A549 (cell line): ENCODE data around the gene BCL3. TPM values are rescaled to one million over a fixed set of nuclear protein-coding genes. Genes with fewer than 3 reads are reported as not detected.

ENCODE experiments used
- ATAC-seq, 2 experiments: fragments of 200-7000 bp in 1 of 2; fragments of >200 bp in 1 of 2; cut with Nextera tagmentation in 1 of 2; cut with Tn5 transposase in 1 of 2; 3 replicates each; pipeline versions ENCODE4 v1.8.0 to v1.9.1; 2018 to 2020; ENCODE audit warnings: mild to moderate bottlenecking in 1 of 2, moderate library complexity in 1 of 2
- CTCF ChIA-PET: fragments of 300-600 bp; sonication (Branson Sonifier 250); formaldehyde crosslinking; extraction: SDS; loops from one replicate; lab custom pipeline; 2021; ENCODE audit warnings: antibody characterized with exemption, inconsistent platforms; lab: Yijun Ruan, JAX
- POLR2A ChIA-PET: fragments of 350-600 bp; formaldehyde crosslinking; extraction: SDS; loops from one replicate; lab custom pipeline; 2021; ENCODE audit warnings: antibody characterized with exemption, inconsistent platforms; lab: Yijun Ruan, JAX
- DNase-seq, 2 experiments: peaks; one replicate each; pipeline versions ENCODE4 v3.0.0 to v3.0.0-alpha.2; 2011 to 2016; ENCODE audit warnings: low read depth in 1 of 2, low spot score in 1 of 2
- FAIRE-seq: peaks from 2 replicates; lab custom pipeline; 2011; peaks lifted over from hg19 to GRCh38; lab: Jason Lieb, UNC
- H3K27ac ChIP-seq, 2 experiments: fragments of >200 bp; sonication (Bioruptor Twin); formaldehyde crosslinking; 3 replicates each; pipeline ENCODE4 v1.5.1; 2016 to 2017
- H3K4me1 ChIP-seq: fragments of >200 bp; sonication (Bioruptor Twin); formaldehyde crosslinking; 3 replicates; pipeline ENCODE4 v1.6.1; 2016
- H3K4me2 ChIP-seq: fragments of >200 bp; sonication (Bioruptor Twin); formaldehyde crosslinking; 3 replicates; pipeline ENCODE4 v1.6.1; 2016
- H3K4me3 ChIP-seq: fragments of >200 bp; sonication (Bioruptor Twin); formaldehyde crosslinking; 3 replicates; pipeline ENCODE4 v1.5.1; 2016
- H3K9me3 ChIP-seq: fragments of >200 bp; sonication (Bioruptor Twin); formaldehyde crosslinking; 3 replicates; pipeline ENCODE4 v1.6.1; 2016
- ATOH8 ChIP-seq: fragments of 250-450 bp; sonication (Bioruptor Pico); IDR thresholded peaks from 2 replicates; pipeline ENCODE4 v1.5.0; 2020; ENCODE audit warnings: low read depth, mild to moderate bottlenecking, moderate library complexity
- BCL3 ChIP-seq: fragments of >200 bp; sonication (Bioruptor Twin); formaldehyde crosslinking; IDR thresholded peaks from 3 replicates; pipeline ENCODE4 v1.6.1; 2016
- CBX2 ChIP-seq: fragments of 200-600 bp; sonication (generic); IDR thresholded peaks from 2 replicates; pipeline ENCODE4 v1.6.1; 2016; ENCODE audit warnings: low read depth, mild to moderate bottlenecking, borderline replicate concordance
- CEBPB ChIP-seq, 2 experiments: fragments of >200 bp in 1 of 2; sonication (Bioruptor Twin) in 1 of 2; formaldehyde crosslinking in 1 of 2; IDR thresholded peaks; 2 replicates each; pipeline ENCODE4 v1.6.1; 2012 to 2016
- CTCF ChIP-seq: fragments of >200 bp; sonication (Bioruptor Twin); formaldehyde crosslinking; IDR thresholded peaks from 3 replicates; pipeline ENCODE4 v1.5.1; 2016
- EHF ChIP-seq: fragments of 250-450 bp; sonication (Bioruptor Pico); IDR thresholded peaks from 2 replicates; pipeline ENCODE4 v1.5.0; 2020; ENCODE audit warnings: mild to moderate bottlenecking
- ELK1 ChIP-seq: fragments of 150-350 bp; IDR thresholded peaks from 2 replicates; pipeline ENCODE4 v1.6.1; 2014; ENCODE audit warnings: low read depth, mild to moderate bottlenecking, low read length
- EP300 ChIP-seq, 2 experiments: fragments of >200 bp; sonication (Bioruptor Twin); formaldehyde crosslinking; IDR thresholded peaks; 2 replicates in 1 of 2; 3 replicates in 1 of 2; pipeline ENCODE4 v1.6.1; 2016 to 2017
- ESRRA ChIP-seq: fragments of 150-350 bp; IDR thresholded peaks from 2 replicates; pipeline ENCODE4 v1.6.1; 2014; ENCODE audit warnings: mild to moderate bottlenecking, low read length, borderline replicate concordance
- FOSB ChIP-seq: fragments of 250-450 bp; sonication (Bioruptor Pico); IDR thresholded peaks from 2 replicates; pipeline ENCODE4 v1.5.0; 2020; ENCODE audit warnings: mild to moderate bottlenecking, moderate library complexity
- FOSL2 ChIP-seq, 2 experiments: fragments of 450-650 bp in 1 of 2; fragments of >200 bp in 1 of 2; sonication (Bioruptor Twin) in 1 of 2; formaldehyde crosslinking; IDR thresholded peaks; 2 replicates each; pipeline versions ENCODE4 v1.5.0 to v1.6.1; 2016 to 2020; ENCODE audit warnings: mild to moderate bottlenecking in 1 of 2, moderate library complexity in 1 of 2
- FOXS1 ChIP-seq: fragments of 250-450 bp; sonication (Bioruptor Pico); IDR thresholded peaks from 2 replicates; pipeline ENCODE4 v1.5.0; 2020; ENCODE audit warnings: mild to moderate bottlenecking, moderate library complexity
- GATA3 ChIP-seq: IDR thresholded peaks from 2 replicates; pipeline ENCODE4 v1.6.1; 2012; ENCODE audit warnings: borderline replicate concordance
- HOXB13 ChIP-seq: fragments of 250-450 bp; sonication (Bioruptor Pico); IDR thresholded peaks from 2 replicates; pipeline ENCODE4 v1.5.0; 2020; ENCODE audit warnings: low read depth, mild to moderate bottlenecking, moderate library complexity
- HOXB5 ChIP-seq: fragments of 250-450 bp; sonication (Bioruptor Pico); IDR thresholded peaks from 2 replicates; pipeline ENCODE4 v1.5.0; 2020; ENCODE audit warnings: mild to moderate bottlenecking, moderate library complexity
- JUN ChIP-seq, 2 experiments: fragments of >200 bp; sonication (Bioruptor Twin); formaldehyde crosslinking; IDR thresholded peaks; 2 replicates in 1 of 2; 3 replicates in 1 of 2; pipeline ENCODE4 v1.6.1; 2016 to 2017
- MAFK ChIP-seq: fragments of 450-650 bp; IDR thresholded peaks from 2 replicates; pipeline ENCODE4 v1.6.1; 2014; ENCODE audit not compliant: partially characterized antibody
- MAX ChIP-seq: IDR thresholded peaks from 2 replicates; pipeline ENCODE4 v1.6.1; 2012
- MYC ChIP-seq: IDR thresholded peaks from 2 replicates; pipeline ENCODE4 v1.6.1; 2012; ENCODE audit warnings: mild to moderate bottlenecking, inconsistent platforms, low read length, improper control_type of control experiment, borderline replicate concordance
- NFE2L2 ChIP-seq: fragments of 150-350 bp; conservative IDR thresholded peaks from 2 replicates; pipeline ENCODE4 v1.6.1; 2014; ENCODE audit warnings: low read length
- PBX3 ChIP-seq: IDR thresholded peaks from 2 replicates; pipeline ENCODE4 v1.6.1; 2012
- PHF8 ChIP-seq: fragments of 200-600 bp; sonication (generic); IDR thresholded peaks from 2 replicates; pipeline ENCODE4 v1.6.1; 2016; ENCODE audit warnings: low read depth, mild to moderate bottlenecking, antibody characterized with exemption, moderate library complexity, borderline replicate concordance
- RAD21 ChIP-seq, 2 experiments: fragments of >200 bp in 1 of 2; sonication (Bioruptor Twin) in 1 of 2; formaldehyde crosslinking in 1 of 2; IDR thresholded peaks in 1 of 2; conservative IDR thresholded peaks in 1 of 2; 2 replicates in 1 of 2; 3 replicates in 1 of 2; pipeline ENCODE4 v1.6.1; 2012 to 2018; ENCODE audit warnings: inconsistent platforms in 1 of 2
- RARB ChIP-seq: fragments of 250-450 bp; sonication (Bioruptor Pico); IDR thresholded peaks from 2 replicates; pipeline ENCODE4 v1.8.0; 2021; ENCODE audit warnings: mild to moderate bottlenecking, moderate library complexity
- RFX5 ChIP-seq: fragments of 450-650 bp; IDR thresholded peaks from 2 replicates; pipeline ENCODE4 v1.7.1; 2014; ENCODE audit warnings: antibody characterized with exemption, mild to moderate bottlenecking, moderate library complexity
- TFCP2L1 ChIP-seq: fragments of 250-450 bp; sonication (Bioruptor Pico); IDR thresholded peaks from 2 replicates; pipeline ENCODE4 v1.5.0; 2021; ENCODE audit warnings: mild to moderate bottlenecking
- USF2 ChIP-seq: fragments of 450-650 bp; IDR thresholded peaks from 2 replicates; pipeline ENCODE4 v1.6.1; 2014; ENCODE audit warnings: antibody characterized with exemption
- ZC3H11A ChIP-seq: fragments of 450-650 bp; IDR thresholded peaks from 2 replicates; pipeline ENCODE4 v1.6.1; 2014; ENCODE audit warnings: antibody characterized with exemption, mild to moderate bottlenecking
- ZNF302 ChIP-seq: fragments of 250-450 bp; sonication (Bioruptor Pico); IDR thresholded peaks from 2 replicates; pipeline ENCODE4 v1.9.0; 2021; ENCODE audit warnings: inconsistent platforms, mild to moderate bottlenecking, moderate library complexity
- WGBS: methylation state at CpG from one replicate; pipeline ENCODE4 v1.1.6; 2017; ENCODE audit errors: missing lambda C conversion rate; 5-methylcytosine and 5-hydroxymethylcytosine counted together
- polyA plus RNA-seq, 4 experiments: library from polyadenylated mRNA; depleted of rRNA in 3 of 4; stranded (reverse); fragments of >200 nt; fragmentation: RNase III in 1 of 4; extraction: RNeasy Plus Mini Kit Qiagen cat#74134 plus additional on column Dnase treatment in 1 of 4; gene quantifications; 2 replicates in 3 of 4; 3 replicates in 1 of 4; pipeline ENCODE4 v1.2.3, GENCODE V29; 2011 to 2017

Gene BCL3
- polyA plus RNA-seq, 2 of the 4 experiments (the other 2 are of a cell fraction): 22.6 to 72.1 TPM

GRCh38 chr19:44738603-44739558 is 9.6 kb upstream of the BCL3 start:
- Histone ChIP-seq H3K9me3 (no peaks in the 10 kb centered on the region), H3K4me2 (peak overlapping the region; percentile 89), H3K27ac (peak overlapping the region; percentile 92 to 99), H3K4me3 (peak overlapping the region; percentile 50), H3K4me1 (peaks cover 87% of the 10 kb centered on the region)
- ATAC-seq (peak; percentile 11 to 28), DNase-seq (peak; percentile 89 to 96), FAIRE-seq (peak; percentile 84)
- POLR2A ChIA-PET: interaction anchor here (0.5 to 2.4 kb wide), 7 partner anchors 9 to 107 kb away, joined by 3 to 27 read pairs (median 5); partner anchors contain the start of genes BCL3 and NECTIN2
- CTCF ChIA-PET: interaction anchor here (0.6 to 42.5 kb wide), 7 partner anchors 12 to 1101 kb away, joined by 4 to 1899 read pairs (median 7); partner anchors contain the start of genes BCL3 and CBLC
- 23% methylated on average over 9 of the region's 11 CpGs for WGBS
- TF ChIP-seq TFCP2L1 (CRISPR knock-in tag) (peak; percentile 22; the same call in 1 of the 2 replicates), MYC (peak; percentile 55; the same call in 1 of the 2 replicates), MAFK (peak; percentile 92), HOXB13 (CRISPR knock-in tag) (peak; percentile 82), RFX5 (no peak), GATA3 (peak; percentile 87; the same call in 1 of the 2 replicates), ATOH8 (CRISPR knock-in tag) (peak; percentile 55; the same call in 1 of the 2 replicates), EHF (CRISPR knock-in tag) (peak; percentile 92; the same call in 1 of the 2 replicates), FOSL2 (IDR thresholded peaks at IDR 0.05) (peak; percentile 27; the same call in 1 of the 2 replicates), FOSL2 (CRISPR knock-in tag; IDR thresholded peaks at IDR 0.05) (peak; percentile 89), PBX3 (peak; percentile 66; the same call in 1 of the 2 replicates), USF2 (peak; percentile 55; the same call in 1 of the 2 replicates), EP300 (IDR thresholded peaks at IDR 0.05) (peak; percentile 90 to 96; a peak in 4 of 5 replicates), CBX2 (no peak), ZNF302 (CRISPR knock-in tag) (peak; percentile 52; the same call in 1 of the 2 replicates), CTCF (no peak), BCL3 (peak; percentile 88; the same call in 2 of the 3 replicates), RAD21 (conservative IDR thresholded peaks at IDR 0.05 in 1 of 2, IDR thresholded peaks at IDR 0.05 in 1 of 2) (peak in 1 of 2 experiments; percentile 56; a peak in 3 of 5 replicates), ELK1 (no peak), FOXS1 (CRISPR knock-in tag) (peak; percentile 34; the same call in 1 of the 2 replicates), RARB (CRISPR knock-in tag) (peak; percentile 71), NFE2L2 (peak; percentile 56; the same call in 1 of the 2 replicates), PHF8 (no peak), HOXB5 (CRISPR knock-in tag) (peak; percentile 86; the same call in 1 of the 2 replicates), ESRRA (peak; percentile 71), ZC3H11A (no peak), JUN (IDR thresholded peaks at IDR 0.05) (peak; percentile 94 to 97; a peak in 4 of 5 replicates), FOSB (CRISPR knock-in tag) (peak; percentile 68; the same call in 1 of the 2 replicates), MAX (peak; percentile 93), CEBPB (IDR thresholded peaks at IDR 0.05) (peak; percentile 55 to 85; a peak in 3 of 4 replicates)
